Measurements from ENCODE around the gene ACMSD.
"Not testable (repeated sequence)": the region's sequence is repeated elsewhere in the genome, so short reads cannot be mapped to it uniquely, and the experiment has no call there.

Gene ACMSD

GRCh38 chr2:134852518-134852917, 14.1 kb downstream of the ACMSD start:
- no peak for DNase-seq

GRCh38 chr2:134855709-134856108, 17.3 kb downstream of the ACMSD start:
- DNase-seq = no peak

GRCh38 chr2:134858245-134858644, 19.8 kb downstream of the ACMSD start:
- no peak for DNase-seq

- DNase-seq = no peak
Observed at GRCh38 chr2:134861173-134861572, 22.8 kb downstream of the ACMSD start.

- DNase-seq = no peak
Observed at GRCh38 chr2:134862069-134862468, 23.7 kb downstream of the ACMSD start.

GRCh38 chr2:134862674-134863073, 24.3 kb downstream of the ACMSD start:
- no peak for DNase-seq

GRCh38 chr2:134863446-134863845, 25.0 kb downstream of the ACMSD start:
- no peak for DNase-seq

- DNase-seq = no peak
Observed at GRCh38 chr2:134865067-134865787, 26.8 kb downstream of the ACMSD start.

GRCh38 chr2:134866498-134867099, 28.2 kb downstream of the ACMSD start:
- peak; percentile 26 for DNase-seq

- no peak for DNase-seq
Observed at GRCh38 chr2:134869946-134870736, 31.7 kb downstream of the ACMSD start.

GRCh38 chr2:134873152-134873551, 34.7 kb downstream of the ACMSD start:
- DNase-seq = no peak

- DNase-seq = no peak
Observed at GRCh38 chr2:134875309-134875708, 36.9 kb downstream of the ACMSD start.

GRCh38 chr2:134882773-134883172, 44.4 kb downstream of the ACMSD start:
- DNase-seq = no peak

GRCh38 chr2:134883552-134884293, 45.3 kb downstream of the ACMSD start:
- no peak for DNase-seq

- no peak for DNase-seq
Observed at GRCh38 chr2:134884435-134884834, 46.0 kb downstream of the ACMSD start.

- no peak for DNase-seq
Observed at GRCh38 chr2:134892282-134893035, 54.0 kb downstream of the ACMSD start.

GRCh38 chr2:134897932-134898331, 59.5 kb downstream of the ACMSD start:
- DNase-seq = no peak

- no peak for DNase-seq
Observed at GRCh38 chr2:134899204-134899603, 60.8 kb downstream of the ACMSD start.

GRCh38 chr2:134900151-134900550, 61.7 kb downstream of the ACMSD start:
- peak; percentile 51 for DNase-seq

- not testable (repeated sequence) for DNase-seq
Observed at GRCh38 chr2:134903701-134904100, 65.3 kb downstream of the ACMSD start.

GRCh38 chr2:134905168-134905567, 66.8 kb downstream of the ACMSD start:
- DNase-seq = no peak

- DNase-seq = no peak
Observed at GRCh38 chr2:134906726-134907125, 68.3 kb downstream of the ACMSD start.
